Ramos (cell line): ENCODE results near the gene MRPS2.
"Not testable (repeated sequence)": the region's sequence is repeated elsewhere in the genome, so short reads cannot be mapped to it uniquely, and the experiment has no call there.

Experiments used
- in situ Hi-C: fragments of 300-500 bp; cut with MboI; formaldehyde crosslinking; loops from one replicate; pipeline ENCODE4 v1.14.3; 2022; ENCODE audit warnings: low sequenced_read_pairs; ENCODE audit not compliant: unreplicated experiment

The MRPS2 gene

GRCh38 chr9:135500525-135501260 lies at the start of gene MRPS2:
Gene MRPS2, plus strand, starts transcription at chr9:135500682. Its CDS starts 29 bp downstream, at chr9:135500711.
- in situ Hi-C loops = no loop called here

- in situ Hi-C loops = no loop called here
These were observed 49.5 kb upstream of the MRPS2 start for GRCh38 chr9:135450956-135451355.

GRCh38 chr9:135451909-135452308 lies 48.6 kb upstream of the MRPS2 start:
- in situ Hi-C loops = not testable (repeated sequence)

- in situ Hi-C loops = no loop called here
These were observed 45.7 kb upstream of the MRPS2 start for GRCh38 chr9:135454737-135455136.

- in situ Hi-C loops = no loop called here
These were observed 45.0 kb upstream of the MRPS2 start for GRCh38 chr9:135455401-135456030.

- in situ Hi-C loops = no loop called here
These were observed 43.9 kb upstream of the MRPS2 start for GRCh38 chr9:135456436-135457104.

- in situ Hi-C loops = not testable (repeated sequence)
These were observed 42.0 kb upstream of the MRPS2 start for GRCh38 chr9:135458478-135458877.

- in situ Hi-C loops = no loop called here
These were observed 38.5 kb upstream of the MRPS2 start for GRCh38 chr9:135461936-135462335.

GRCh38 chr9:135463140-135463539 lies 37.3 kb upstream of the MRPS2 start:
- in situ Hi-C loops = no loop called here

- in situ Hi-C loops = no loop called here
These were observed 36.3 kb upstream of the MRPS2 start for GRCh38 chr9:135464181-135464580.

GRCh38 chr9:135468854-135469521 lies 31.5 kb upstream of the MRPS2 start:
- in situ Hi-C loops = no loop called here

- in situ Hi-C loops = no loop called here
These were observed 28.5 kb upstream of the MRPS2 start for GRCh38 chr9:135471791-135472640.

- in situ Hi-C loops = no loop called here
These were observed 26.4 kb upstream of the MRPS2 start for GRCh38 chr9:135473972-135474543.

GRCh38 chr9:135474915-135475314 lies 25.6 kb upstream of the MRPS2 start:
- in situ Hi-C loops = no loop called here

- in situ Hi-C loops = no loop called here
These were observed 23.7 kb upstream of the MRPS2 start for GRCh38 chr9:135476561-135477355.

GRCh38 chr9:135478191-135478590 lies 22.3 kb upstream of the MRPS2 start:
- in situ Hi-C loops = no loop called here

- in situ Hi-C loops = no loop called here
These were observed 21.5 kb upstream of the MRPS2 start for GRCh38 chr9:135478829-135479468.

GRCh38 chr9:135479469-135480052 lies 20.9 kb upstream of the MRPS2 start, which contains the start of gene PPP1R26:
Gene PPP1R26, plus strand, starts transcription at chr9:135479782. Its CDS starts 4,729 bp downstream, at chr9:135484511.
- in situ Hi-C loops = no loop called here
